ENCODE results near the gene PTGS1. TPM values are rescaled to one million over a fixed set of nuclear protein-coding genes. Genes with fewer than 3 reads are reported as not detected.

PTGS1 gene
- total and polyA plus RNA-seq, 2 of the 8 experiments (the other 6 are each of a cell fraction or from before 2014, with no cell fraction given) = 1.1 to 1.9 TPM

DNA sequence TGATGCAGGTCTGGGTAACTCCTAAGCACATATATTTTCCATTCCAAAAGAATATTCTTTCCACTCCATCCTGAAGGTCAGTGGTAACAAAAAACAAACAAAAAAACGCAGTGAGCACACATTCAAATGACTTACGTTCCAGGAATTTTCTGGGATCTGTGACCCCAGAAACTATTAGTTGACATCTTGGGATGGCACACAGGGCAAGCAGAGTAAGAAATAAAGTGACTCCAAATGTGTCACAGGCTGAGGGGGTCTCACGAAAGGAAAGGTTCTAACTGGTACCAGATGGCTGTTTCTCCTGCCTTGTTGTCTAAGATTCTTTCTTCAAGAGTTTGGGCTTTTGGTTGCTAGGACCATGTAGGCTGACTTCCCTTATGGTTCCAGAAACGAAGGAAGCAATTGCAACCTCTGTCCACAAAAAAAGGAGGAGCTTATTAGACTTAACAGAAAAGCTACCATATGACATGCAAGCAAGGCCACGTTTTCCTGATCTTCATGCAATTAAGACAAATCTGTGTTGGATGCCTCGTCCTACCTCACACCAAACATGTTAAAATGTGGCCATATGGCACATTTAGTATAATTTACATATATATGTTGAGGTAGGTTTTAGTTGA, 32.7 kb downstream of the PTGS1 start:
- Histone ChIP-seq H4K20me1 (replicated peaks in 1 of 2; ENCODE audit: control insufficient read depth in 1 of 2, insufficient read depth in 2 of 2, low read length in 2 of 2) (no peaks in the 10 kb centered on the region), H4K5ac (ENCODE audit: insufficient read length, low read depth, low read length) (no peak overlapping the region), H2AFZ (ENCODE audit: low read length) (no peak overlapping the region), H3K9me3 (ENCODE audit: insufficient read depth in 2 of 2, low read depth in 1 of 2, low read length in 1 of 2) (peaks cover 22 to 40% of the 10 kb centered on the region in 2 experiments), H4K8ac (ENCODE audit: extremely low read depth, insufficient read depth, low read length) (no peak overlapping the region), H3K79me1 (ENCODE audit: low read depth, low read length) (no peaks in the 10 kb centered on the region), H3K9ac (replicated peaks in 1 of 4; ENCODE audit: extremely low read depth in 1 of 4, low read depth in 3 of 4, low read length in 3 of 4) (no peak overlapping the region), H3K27ac (ENCODE audit: low read depth, low read length) (no peak overlapping the region), H2BK5ac (ENCODE audit: low read depth, low read length) (no peak overlapping the region), H4K91ac (replicated peaks; ENCODE audit: insufficient read length, low read length) (no peak overlapping the region), H2BK120ac (replicated peaks; ENCODE audit: low read depth, low read length) (no peak overlapping the region), H3K4ac (replicated peaks; ENCODE audit: insufficient read length, low read depth, low read length) (no peak overlapping the region), H2BK20ac (ENCODE audit: low read length) (no peak overlapping the region), H3K23ac (ENCODE audit: insufficient read length) (no peak overlapping the region), H3K4me3 (ENCODE audit: extremely low read depth in 1 of 4, insufficient read depth in 2 of 4, low read depth in 3 of 4, low read length in 4 of 4) (no peak overlapping the region), H3K18ac (ENCODE audit: extremely low read depth, low read length) (no peak overlapping the region), H3K36me3 (ENCODE audit: control insufficient read depth in 2 of 4, insufficient read depth in 4 of 4, low read length in 3 of 4) (no peaks in the 10 kb centered on the region), H2AK5ac (ENCODE audit: low read depth, low read length) (no peak overlapping the region), H3K79me2 (ENCODE audit: control insufficient read depth in 1 of 2, insufficient read depth in 2 of 2, low read length in 2 of 2) (no peaks in the 10 kb centered on the region), H3K23me2 (ENCODE audit: low read depth, low read length) (no peaks in the 10 kb centered on the region), H3K27me3 (replicated peaks in 1 of 4; ENCODE audit: control insufficient read depth in 3 of 4, extremely low read depth in 1 of 4, insufficient read depth in 3 of 4, low read length in 3 of 4) (no peaks in the 10 kb centered on the region), H3K4me2 (ENCODE audit: insufficient read depth in 1 of 2, low read depth in 2 of 2, low read length in 2 of 2) (no peak overlapping the region), H3K14ac (ENCODE audit: insufficient read length) (no peak overlapping the region), H2BK12ac (ENCODE audit: low read depth, low read length) (no peak overlapping the region), H3K4me1 (replicated peaks in 1 of 4; ENCODE audit: control insufficient read depth in 3 of 4, insufficient read depth in 4 of 4, low read length in 3 of 4) (no peaks in the 10 kb centered on the region), H3K56ac (replicated peaks; ENCODE audit: insufficient read length, low read depth, low read length) (no peak overlapping the region), H2BK15ac (ENCODE audit: low read length) (no peak overlapping the region)
- WGBS, 2 experiments (ENCODE audit: extremely low coverage in 1 of 2, insufficient coverage in 1 of 2, insufficient read length in 1 of 2, insufficient replicate concordance in 2 of 2, low coverage in 1 of 2, low lambda C conversion rate in 2 of 2, missing lambda C conversion rate in 1 of 2) = 61% methylated on average over 6 of the region's 6 CpGs; no CpG with 5 or more reads in 1 of the 2 experiments
- DNase-seq (ENCODE audit: low read depth in 1 of 2, low spot score in 2 of 2) (no peak), FAIRE-seq (no peak)
- CTCF ChIA-PET (ENCODE audit: partially characterized antibody) = no interaction called here
- POLR2A ChIA-PET (ENCODE audit: partially characterized antibody) = no interaction called here
- no peak for TF ChIP-seq ASH2L (IDR thresholded peaks at IDR 0.05; ENCODE audit: low read length)
- TF ChIP-seq BACH1 (IDR thresholded peaks at IDR 0.05; ENCODE audit: low read length) = no peak
- no peak for TF ChIP-seq GTF2F1 (IDR thresholded peaks at IDR 0.05; ENCODE audit: borderline replicate concordance, low read depth, low read length)
- TF ChIP-seq GABPA (IDR thresholded peaks at IDR 0.05; ENCODE audit: borderline replicate concordance, insufficient read depth, low read length) = no peak
- no peak for TF ChIP-seq CBX8 (IDR thresholded peaks at IDR 0.05; ENCODE audit: borderline replicate concordance, low read depth, low read length)
- no peak for TF ChIP-seq ATF2 (IDR thresholded peaks at IDR 0.05; ENCODE audit: low read length)
- TF ChIP-seq RBBP5 (IDR thresholded peaks at IDR 0.05; ENCODE audit: borderline replicate concordance, low read depth, low read length) = no peak
- no peak for TF ChIP-seq POLR2AphosphoS5 (IDR thresholded peaks at IDR 0.05; ENCODE audit: low read depth, low read length)
- no peak for TF ChIP-seq RAD21 (IDR thresholded peaks at IDR 0.05 in 1 of 2, conservative IDR thresholded peaks at IDR 0.05 in 1 of 2; ENCODE audit: low read depth in 2 of 2, low read length in 2 of 2)
- no peak for TF ChIP-seq PHF8 (conservative IDR thresholded peaks at IDR 0.05; ENCODE audit: low read depth, low read length)
- TF ChIP-seq HDAC6 (IDR thresholded peaks at IDR 0.05; ENCODE audit: low read depth, low read length) = no peak
- TF ChIP-seq MAFK (IDR thresholded peaks at IDR 0.05; ENCODE audit: low read depth, low read length) = no peak

Measured in H1 (cell line).